Subcutaneous abdominal adipose tissue (tissue), 5 donors: ENCODE data around the gene PERM1.

ENCODE experiments used
- H3K27ac ChIP-seq: one replicate; pipeline ENCODE4 v1.7.0; 2013; ENCODE audit warnings: low read depth, mild to moderate bottlenecking, inconsistent platforms, low read length, moderate library complexity
- H3K27me3 ChIP-seq, 5 donors: one replicate each; pipeline ENCODE4 v1.7.0; 2013; ENCODE audit warnings: low read length in 5 of 5, inconsistent platforms in 1 of 5; ENCODE audit not compliant: control insufficient read depth in 5 of 5, insufficient read depth in 4 of 5
- H3K36me3 ChIP-seq, 5 donors: one replicate each; pipeline ENCODE4 v1.7.0; 2013; ENCODE audit warnings: low read length in 5 of 5; ENCODE audit not compliant: control insufficient read depth in 5 of 5, insufficient read depth in 5 of 5
- H3K4me1 ChIP-seq, 5 donors: one replicate each; pipeline ENCODE4 v1.7.0; 2013; ENCODE audit warnings: low read length in 5 of 5, mild to moderate bottlenecking in 3 of 5, moderate library complexity in 1 of 5; ENCODE audit not compliant: control insufficient read depth in 5 of 5, insufficient read depth in 5 of 5
- H3K4me3 ChIP-seq, 5 donors: one replicate each; pipeline ENCODE4 v1.7.0; 2013; ENCODE audit warnings: low read length in 5 of 5, low read depth in 1 of 5
- H3K9ac ChIP-seq, 5 donors: one replicate each; pipeline ENCODE4 v1.7.0; 2013; ENCODE audit warnings: low read length in 5 of 5, mild to moderate bottlenecking in 4 of 5, moderate library complexity in 3 of 5
- H3K9me3 ChIP-seq, 5 donors: one replicate each; pipeline ENCODE4 v1.7.0; 2013; ENCODE audit warnings: low read length in 5 of 5; ENCODE audit not compliant: control insufficient read depth in 5 of 5
- donor health status: healthy.
- donor health status: healthy.
- donor health status: healthy.
- donor health status: healthy.
- donor health status: healthy.

The PERM1 gene

DNA sequence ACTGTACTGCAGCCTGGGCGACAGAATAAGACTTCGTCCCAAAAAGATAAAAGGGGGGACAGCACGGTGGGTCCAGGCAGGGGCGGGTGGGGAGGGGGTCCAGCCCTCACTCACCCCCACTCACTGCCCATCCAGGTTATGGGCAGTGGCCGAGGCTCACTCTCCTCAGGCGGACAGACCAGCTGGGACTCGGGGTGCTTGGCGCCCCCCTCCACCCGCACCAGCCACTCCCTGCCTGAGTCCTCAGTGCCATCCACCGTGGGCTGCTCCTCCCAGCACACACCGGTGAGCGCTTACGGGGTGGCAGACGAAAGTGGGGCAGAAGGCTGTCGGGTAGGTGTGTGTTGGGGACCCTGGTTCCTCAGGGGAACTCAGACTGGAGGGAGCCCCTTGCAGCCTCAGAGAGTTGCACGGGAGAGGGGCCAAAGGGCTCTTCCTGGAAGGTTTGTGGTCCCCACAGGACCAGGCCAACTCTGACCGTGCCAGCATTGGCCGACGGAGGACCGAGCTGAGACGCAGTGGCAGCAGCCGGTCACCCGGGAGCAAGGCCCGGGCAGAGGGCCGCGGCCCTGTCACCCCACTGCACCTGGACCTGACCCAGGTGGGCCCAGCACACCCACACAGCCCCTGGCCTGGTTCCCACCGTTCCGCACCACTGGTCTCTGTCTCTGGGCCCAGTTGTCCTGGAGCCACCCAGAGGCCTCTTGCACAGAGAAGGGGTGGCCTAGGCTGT is 9.0 kb downstream of the PERM1 start:
- H3K4me1 ChIP-seq = peaks cover 0 to 7% (median 3%) of the 10 kb centered on the region in 5 donors
- no peaks in the 10 kb centered on the region for H3K9me3 ChIP-seq
- no peak overlapping the region for H3K9ac ChIP-seq
- no peaks in the 10 kb centered on the region for H3K36me3 ChIP-seq
- no peak overlapping the region for H3K4me3 ChIP-seq
- H3K27me3 ChIP-seq = peaks cover 35 to 75% (median 68%) of the 10 kb centered on the region in 5 donors
- no peak overlapping the region for H3K27ac ChIP-seq

DNA sequence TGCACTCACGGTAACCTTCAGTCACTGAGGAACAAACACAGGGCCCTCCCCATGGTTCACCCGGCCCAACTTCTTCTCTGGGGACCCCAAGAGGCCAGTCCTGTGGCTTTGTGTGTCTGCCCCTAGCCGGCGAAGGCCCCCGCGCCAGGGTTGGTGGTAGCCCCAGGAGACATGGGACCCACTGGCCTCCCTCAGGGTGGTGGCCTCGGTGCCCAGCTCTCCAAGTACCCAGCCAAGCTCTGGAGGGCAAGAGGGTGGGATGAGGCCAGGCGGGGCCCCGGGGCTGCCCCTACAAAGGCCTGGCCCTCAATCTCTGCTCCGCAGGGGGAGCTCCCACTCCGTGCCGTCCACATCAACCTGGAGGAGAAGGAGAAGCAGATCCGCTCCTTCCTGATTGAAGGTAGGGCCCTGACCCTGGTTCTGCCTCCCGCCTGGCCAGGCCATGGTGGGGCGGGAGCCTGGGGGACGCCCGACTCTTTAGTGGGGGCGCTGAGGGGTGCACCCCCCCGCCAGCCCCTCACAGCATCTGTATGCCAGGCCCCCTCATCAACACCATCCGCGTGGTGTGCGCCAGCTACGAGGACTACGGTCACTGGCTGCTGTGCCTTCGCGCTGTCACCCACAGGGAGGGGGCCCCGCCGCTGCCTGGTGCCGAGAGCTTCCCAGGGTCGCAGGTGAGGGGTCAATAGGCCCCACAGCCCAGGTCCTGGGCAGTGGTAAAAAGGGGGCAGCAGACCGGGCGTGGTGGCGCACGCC is 10.0 kb downstream of the PERM1 start:
- peaks cover 0 to 13% (median 9%) of the 10 kb centered on the region in 5 donors for H3K4me1 ChIP-seq
- peaks cover 41 to 82% (median 76%) of the 10 kb centered on the region in 5 donors for H3K27me3 ChIP-seq
- H3K4me3 ChIP-seq = no peak overlapping the region
- H3K9me3 ChIP-seq = no peaks in the 10 kb centered on the region
- no peak overlapping the region for H3K27ac ChIP-seq
- H3K36me3 ChIP-seq = no peaks in the 10 kb centered on the region
- no peak overlapping the region for H3K9ac ChIP-seq

DNA sequence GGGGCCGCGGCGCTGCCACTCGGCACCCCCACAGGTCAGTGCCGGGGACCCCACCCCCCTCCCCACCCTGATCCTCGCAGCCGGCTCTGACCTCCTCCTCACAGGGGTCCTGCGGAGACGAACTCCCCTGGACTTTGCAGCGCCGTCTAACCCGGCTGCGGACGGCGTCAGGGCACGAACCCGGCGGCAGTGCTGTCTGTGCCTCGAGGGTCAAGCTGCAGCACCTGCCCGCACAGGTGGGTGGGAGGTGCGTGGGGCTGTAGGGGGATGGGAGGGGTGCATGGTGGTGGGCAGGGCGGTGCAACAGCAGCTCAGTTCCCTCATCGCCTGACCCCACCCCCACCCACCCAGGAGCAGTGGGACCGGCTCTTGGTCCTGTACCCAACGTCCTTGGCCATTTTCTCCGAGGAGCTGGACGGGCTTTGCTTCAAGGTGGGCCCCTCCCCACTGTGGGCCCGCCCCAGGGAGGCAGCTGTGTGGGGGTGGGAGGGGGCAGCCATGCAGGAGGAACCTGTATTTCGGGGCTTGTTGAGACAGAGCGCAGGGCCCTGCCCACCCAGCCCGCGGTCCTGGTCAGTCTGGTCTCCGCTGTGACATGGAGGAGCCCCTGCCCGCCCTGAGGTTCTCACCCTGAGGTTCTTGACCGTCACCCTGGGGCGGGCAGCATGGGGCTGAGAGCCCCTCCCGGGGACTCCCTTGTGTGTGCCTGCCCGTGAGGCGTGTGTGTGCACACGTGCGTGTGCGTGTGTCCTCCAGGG is 10.7 kb downstream of the PERM1 start:
- no peaks in the 10 kb centered on the region for H3K9me3 ChIP-seq
- no peak overlapping the region for H3K27ac ChIP-seq
- no peak overlapping the region for H3K4me3 ChIP-seq
- H3K36me3 ChIP-seq = no peaks in the 10 kb centered on the region
- H3K27me3 ChIP-seq = peaks cover 38 to 79% (median 74%) of the 10 kb centered on the region in 5 donors
- peaks cover 0 to 18% (median 15%) of the 10 kb centered on the region in 5 donors for H3K4me1 ChIP-seq
- no peak overlapping the region for H3K9ac ChIP-seq

GRCh38 chr1:970242-970972 is 11.5 kb downstream of the PERM1 start:
- H3K27me3 ChIP-seq = peaks cover 36 to 72% (median 67%) of the 10 kb centered on the region in 5 donors
- H3K27ac ChIP-seq = no peak overlapping the region

GRCh38 chr1:969260-969855 is 12.5 kb downstream of the PERM1 start:
- no peak overlapping the region for H3K4me3 ChIP-seq
- peaks cover 34 to 64% (median 57%) of the 10 kb centered on the region in 5 donors for H3K27me3 ChIP-seq
- H3K9ac ChIP-seq = no peak overlapping the region
- no peak overlapping the region for H3K27ac ChIP-seq
- H3K36me3 ChIP-seq = peaks cover 0 to 3% (median 0%) of the 10 kb centered on the region in 5 donors
- no peaks in the 10 kb centered on the region for H3K9me3 ChIP-seq
- peaks cover 0 to 18% (median 18%) of the 10 kb centered on the region in 5 donors for H3K4me1 ChIP-seq

More at GRCh38 chr1:970242-970972, 11.5 kb downstream of the PERM1 start:
- peaks cover 0 to 18% (median 18%) of the 10 kb centered on the region in 5 donors for H3K4me1 ChIP-seq
- no peaks in the 10 kb centered on the region for H3K9me3 ChIP-seq
- no peak overlapping the region for H3K9ac ChIP-seq
- H3K4me3 ChIP-seq = no peak overlapping the region
- H3K36me3 ChIP-seq = no peaks in the 10 kb centered on the region

GRCh38 chr1:967466-968343 is 14.2 kb downstream of the PERM1 start:
- no peak overlapping the region for H3K9ac ChIP-seq
- peaks cover 29 to 48% (median 41%) of the 10 kb centered on the region in 5 donors for H3K27me3 ChIP-seq
- peaks cover 0 to 18% (median 18%) of the 10 kb centered on the region in 5 donors for H3K4me1 ChIP-seq
- no peaks in the 10 kb centered on the region for H3K9me3 ChIP-seq
- no peak overlapping the region for H3K4me3 ChIP-seq
- no peak overlapping the region for H3K27ac ChIP-seq
- peaks cover 0 to 13% (median 2%) of the 10 kb centered on the region in 5 donors for H3K36me3 ChIP-seq

GRCh38 chr1:966704-967300 is 15.1 kb downstream of the PERM1 start:
- Histone ChIP-seq H3K27ac (no peak overlapping the region), H3K9me3 (no peaks in the 10 kb centered on the region), H3K27me3 (peaks cover 24 to 42% (median 36%) of the 10 kb centered on the region in 5 donors), H3K4me3 (peak overlapping the region in 4 of 5 donors; percentile 70 to 81 (median 78)), H3K4me1 (peaks cover 0 to 18% (median 18%) of the 10 kb centered on the region in 5 donors), H3K36me3 (peaks cover 0 to 19% (median 2%) of the 10 kb centered on the region in 5 donors), H3K9ac (peak overlapping the region in 4 of 5 donors; percentile 48 to 74 (median 66))

DNA sequence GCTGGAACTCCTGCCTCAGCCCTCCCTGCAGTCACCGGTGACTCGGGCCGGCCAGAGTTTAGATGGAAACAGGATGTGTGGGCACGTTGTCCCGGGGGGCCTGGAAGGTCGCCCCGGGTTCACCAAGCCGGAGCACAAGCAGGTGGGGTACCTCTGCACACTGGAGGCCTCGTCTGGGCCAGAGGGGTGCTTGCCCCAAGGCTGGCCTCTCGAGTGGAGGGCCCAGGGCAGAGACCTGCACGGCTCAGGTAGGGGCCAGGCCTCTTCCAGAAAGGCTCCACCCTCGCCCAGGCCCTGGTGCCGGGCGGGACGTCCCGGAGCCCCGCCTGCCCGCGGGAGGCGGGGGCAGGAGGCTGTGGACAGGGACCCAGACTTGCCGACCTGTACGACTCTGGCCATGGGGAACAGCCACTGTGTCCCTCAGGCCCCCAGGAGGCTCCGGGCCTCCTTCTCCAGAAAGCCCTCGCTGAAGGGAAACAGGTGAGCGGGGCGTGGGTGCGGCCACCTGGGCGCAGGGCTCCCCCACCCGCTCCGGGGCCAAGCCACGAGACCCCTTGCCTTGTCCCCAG is 15.7 kb downstream of the PERM1 start, which contains the start of gene PLEKHN1:
Gene PLEKHN1 (plus strand): TSS at position 348 of the 569 bp plus-strand sequence. CDS start 50 bp downstream, at position 398.
- Histone ChIP-seq H3K27ac (no peak within 1 kb of the TSS), H3K36me3 (peaks cover 0 to 19% (median 2%) of the 10 kb centered on the region in 5 donors), H3K9me3 (no peaks in the 10 kb centered on the region), H3K9ac (peak within 1 kb of the TSS in 4 of 5 donors; percentile 48 to 74 (median 66)), H3K27me3 (peaks cover 24 to 36% (median 30%) of the 10 kb centered on the region in 5 donors), H3K4me3 (peak within 1 kb of the TSS in 4 of 5 donors; percentile 70 to 81 (median 78)), H3K4me1 (peaks cover 0 to 24% (median 22%) of the 10 kb centered on the region in 5 donors)
